ENCODE results near the gene NOTCH1.

The NOTCH1 gene

GRCh38 chr9:136517950-136518349 lies 27.9 kb downstream of the NOTCH1 start:
- CTCF ChIA-PET, result interaction anchor here (1.5 kb wide), 1 partner anchor 30 kb away, joined by 5 read pairs; no protein-coding TSS in a partner anchor
- H3K4me3 ChIP-seq (ENCODE audit: low read depth, low read length), result no peak overlapping the region
- POLR2A ChIA-PET, result no interaction called here
- TF ChIP-seq, protein P1, sequence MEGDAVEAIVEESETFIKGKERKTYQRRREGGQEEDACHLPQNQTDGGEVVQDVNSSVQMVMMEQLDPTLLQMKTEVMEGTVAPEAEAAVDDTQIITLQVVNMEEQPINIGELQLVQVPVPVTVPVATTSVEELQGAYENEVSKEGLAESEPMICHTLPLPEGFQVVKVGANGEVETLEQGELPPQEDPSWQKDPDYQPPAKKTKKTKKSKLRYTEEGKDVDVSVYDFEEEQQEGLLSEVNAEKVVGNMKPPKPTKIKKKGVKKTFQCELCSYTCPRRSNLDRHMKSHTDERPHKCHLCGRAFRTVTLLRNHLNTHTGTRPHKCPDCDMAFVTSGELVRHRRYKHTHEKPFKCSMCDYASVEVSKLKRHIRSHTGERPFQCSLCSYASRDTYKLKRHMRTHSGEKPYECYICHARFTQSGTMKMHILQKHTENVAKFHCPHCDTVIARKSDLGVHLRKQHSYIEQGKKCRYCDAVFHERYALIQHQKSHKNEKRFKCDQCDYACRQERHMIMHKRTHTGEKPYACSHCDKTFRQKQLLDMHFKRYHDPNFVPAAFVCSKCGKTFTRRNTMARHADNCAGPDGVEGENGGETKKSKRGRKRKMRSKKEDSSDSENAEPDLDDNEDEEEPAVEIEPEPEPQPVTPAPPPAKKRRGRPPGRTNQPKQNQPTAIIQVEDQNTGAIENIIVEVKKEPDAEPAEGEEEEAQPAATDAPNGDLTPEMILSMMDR (IDR thresholded peaks at IDR 0.05; ENCODE audit: insufficient read depth, low read length, missing control alignments), result no peak
- DNase-seq (ENCODE audit: low read depth, low spot score), result no peak

GRCh38 chr9:136517012-136517743 lies 28.7 kb downstream of the NOTCH1 start:
- H3K4me3 ChIP-seq (ENCODE audit: low read depth, low read length), result no peak overlapping the region
- DNase-seq (ENCODE audit: low read depth, low spot score), result no peak
- TF ChIP-seq, protein P1 (IDR thresholded peaks at IDR 0.05; ENCODE audit: insufficient read depth, low read length, missing control alignments), result no peak
- ChIA-PET CTCF (no interaction called here), POLR2A (no interaction called here)

- no peak for DNase-seq (ENCODE audit: low read depth, low spot score)
- CTCF ChIA-PET, result no interaction called here
- H3K4me3 ChIP-seq (ENCODE audit: low read depth, low read length), result no peak overlapping the region
- POLR2A ChIA-PET, result no interaction called here
- TF ChIP-seq, protein P1 (IDR thresholded peaks at IDR 0.05; ENCODE audit: insufficient read depth, low read length, missing control alignments), result no peak
Measured at GRCh38 chr9:136516191-136516654, 29.6 kb downstream of the NOTCH1 start.

DNA sequence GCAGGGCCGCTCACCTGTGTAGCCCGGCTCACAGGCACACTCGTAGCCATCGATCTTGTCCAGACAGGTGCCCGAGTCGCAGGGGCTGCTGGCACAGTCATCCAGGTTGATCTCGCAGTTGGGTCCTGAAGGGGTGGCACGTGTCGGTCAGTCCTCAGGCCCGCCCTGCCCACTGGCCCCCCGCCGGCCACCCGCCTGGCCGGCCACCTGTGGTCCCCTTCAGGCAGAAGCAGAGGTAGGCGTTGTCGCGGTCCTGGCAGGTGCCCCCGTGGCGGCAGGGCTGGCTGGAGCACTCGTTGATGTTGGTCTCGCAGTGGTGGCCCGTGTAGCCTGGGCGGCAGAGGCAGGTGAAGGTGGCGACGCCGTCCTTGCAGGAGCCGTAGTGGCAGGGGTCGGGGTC lies 30.6 kb downstream of the NOTCH1 start:
- ChIA-PET CTCF (no interaction called here), POLR2A (no interaction called here)
- no peak for DNase-seq (ENCODE audit: low read depth, low spot score)
- TF ChIP-seq, protein P1 (IDR thresholded peaks at IDR 0.05; ENCODE audit: insufficient read depth, low read length, missing control alignments), result no peak
- no peak overlapping the region for H3K4me3 ChIP-seq (ENCODE audit: low read depth, low read length)

GRCh38 chr9:136514022-136514714 lies 31.7 kb downstream of the NOTCH1 start:
- H3K4me3 ChIP-seq (ENCODE audit: low read depth, low read length), result no peak overlapping the region
- ChIA-PET CTCF (interaction anchor here (1.9 kb wide), 1 partner anchor 111 kb away, joined by 5 read pairs; no protein-coding TSS in a partner anchor), POLR2A (no interaction called here)
- TF ChIP-seq, protein P1 (IDR thresholded peaks at IDR 0.05; ENCODE audit: insufficient read depth, low read length, missing control alignments), result no peak
- DNase-seq (ENCODE audit: low read depth, low spot score), result no peak

- DNase-seq (ENCODE audit: low read depth, low spot score), result no peak
- TF ChIP-seq, protein P1 (IDR thresholded peaks at IDR 0.05; ENCODE audit: insufficient read depth, low read length, missing control alignments), result no peak
- ChIA-PET POLR2A (no interaction called here), CTCF (interaction anchor here (1.9 kb wide), 1 partner anchor 112 kb away, joined by 5 read pairs; no protein-coding TSS in a partner anchor)
- no peak overlapping the region for H3K4me3 ChIP-seq (ENCODE audit: low read depth, low read length)
Measured at GRCh38 chr9:136513191-136513590, 32.7 kb downstream of the NOTCH1 start.
